HK-2 (cell line): Measurements from ENCODE around the gene CCDC88C.

Experiments used
- DNase-seq: peaks from one replicate; pipeline ENCODE4 v3.0.0-alpha.2; 2018; ENCODE audit not compliant: unreplicated experiment

Gene CCDC88C

GRCh38 chr14:91223028-91223783 lies 194.4 kb downstream of the CCDC88C start:
- no peak for DNase-seq
